KOPT-K1 (cell line): ENCODE measurements around the gene ADGRB2.
"Not testable (repeated sequence)": the region's sequence is repeated elsewhere in the genome, so short reads cannot be mapped to it uniquely, and the experiment has no call there.

Source experiments
- H3K27ac ChIP-seq: fragments of 200-600 bp; sonication (generic); 2 replicates; pipeline ENCODE4 v1.5.1; 2016; ENCODE audit warnings: antibody characterized with exemption, mild to moderate bottlenecking, low read depth, low read length; ENCODE audit not compliant: poor library complexity, severe bottlenecking
- H3K36me3 ChIP-seq: fragments of 200-600 bp; sonication (generic); 2 replicates; pipeline ENCODE4 v1.5.1; 2017; ENCODE audit warnings: antibody characterized with exemption, mild to moderate bottlenecking, low read length, moderate library complexity; ENCODE audit not compliant: insufficient read depth
- H3K9me3 ChIP-seq: fragments of 200-600 bp; sonication (generic); 2 replicates; pipeline ENCODE4 v1.5.1; 2017; ENCODE audit warnings: antibody characterized with exemption, low read length, mild to moderate bottlenecking; ENCODE audit not compliant: insufficient read depth, poor library complexity, severe bottlenecking

ADGRB2 gene

DNA sequence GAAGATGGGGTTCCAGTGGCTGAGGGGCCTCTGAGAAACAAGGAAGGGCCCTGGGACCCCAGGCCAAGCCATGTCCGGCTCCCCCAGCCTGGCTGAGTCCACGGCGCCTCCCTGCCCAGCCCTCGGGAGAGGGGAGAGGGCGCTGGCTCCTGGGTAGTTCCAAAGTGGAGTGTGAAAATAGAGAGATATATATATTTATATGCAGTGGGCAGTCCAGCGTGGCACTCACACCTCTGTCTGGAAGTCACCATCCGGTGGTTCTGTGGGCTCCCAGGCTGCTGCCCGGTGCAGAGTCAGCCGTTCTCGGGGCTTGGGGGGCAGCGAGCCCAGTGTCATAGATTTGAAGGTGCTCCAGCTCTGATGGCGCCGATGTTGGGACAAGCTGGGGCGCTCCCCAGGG, 36.9 kb downstream of the ADGRB2 start:
- H3K36me3 ChIP-seq = peaks cover 31% of the 10 kb centered on the region; the same call in 1 of the 2 replicates
- H3K9me3 ChIP-seq = no peaks in the 10 kb centered on the region
- H3K27ac ChIP-seq = no peak overlapping the region

DNA sequence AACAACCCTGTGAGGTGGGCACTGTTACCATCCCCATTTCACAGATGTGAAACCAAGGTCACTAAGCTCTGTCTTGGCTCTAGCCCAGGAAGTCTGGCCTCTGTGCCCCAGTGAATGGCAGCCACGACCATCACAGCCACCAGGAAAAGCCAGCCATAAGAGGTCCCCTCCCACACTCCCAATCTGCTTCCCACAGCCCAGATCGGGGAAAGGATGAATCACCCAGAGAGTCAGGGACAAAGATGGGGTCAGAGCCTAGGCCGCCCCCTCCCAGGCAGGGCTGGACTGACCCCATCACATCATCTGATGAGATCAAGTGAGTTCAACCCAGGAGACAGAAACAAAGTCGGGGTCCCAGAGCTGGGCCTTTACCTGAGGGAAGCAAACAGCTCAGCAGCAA, 37.4 kb downstream of the ADGRB2 start:
- H3K9me3 ChIP-seq = no peaks in the 10 kb centered on the region
- peaks cover 28% of the 10 kb centered on the region; the same call in 1 of the 2 replicates for H3K36me3 ChIP-seq
- H3K27ac ChIP-seq = no peak overlapping the region

DNA sequence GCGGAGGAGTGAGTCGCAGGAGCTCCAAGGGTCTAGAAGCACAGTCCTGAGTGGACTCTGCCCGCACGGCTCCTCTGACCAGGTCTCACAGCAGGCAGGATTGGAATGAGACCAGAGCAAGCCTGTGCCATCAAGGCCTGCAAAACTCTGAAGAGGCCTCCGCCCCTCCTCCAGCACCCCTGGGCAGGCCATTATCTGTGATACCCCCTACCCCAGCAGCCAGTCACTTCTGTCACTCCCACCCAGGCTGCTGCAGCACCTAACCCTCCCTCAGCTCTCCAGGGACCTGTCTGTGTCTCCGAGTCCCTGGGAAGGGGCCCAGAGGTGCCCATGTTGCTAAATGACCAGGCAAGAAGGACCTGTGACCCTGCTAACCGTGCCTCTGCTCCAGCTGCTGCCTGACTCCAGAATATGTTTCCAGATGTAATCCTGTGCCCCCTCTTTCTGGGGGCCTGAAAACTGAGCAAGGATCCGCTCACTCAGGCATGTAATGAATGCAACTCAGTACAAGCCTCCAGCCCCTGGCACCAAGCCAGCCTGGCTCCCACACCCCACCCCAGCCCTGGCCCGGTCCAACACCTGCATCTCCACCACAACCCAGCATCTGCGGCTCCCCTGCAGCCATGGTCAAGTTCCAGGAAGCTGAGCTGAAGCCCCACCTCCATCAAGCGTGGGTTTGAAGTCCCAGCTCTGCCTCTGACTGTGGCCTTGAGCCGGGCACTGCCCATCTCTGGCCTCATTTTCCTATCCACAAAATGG, 38.2 kb downstream of the ADGRB2 start:
- Histone ChIP-seq H3K27ac (no peak overlapping the region), H3K36me3 (peaks cover 21% of the 10 kb centered on the region; the same call in 1 of the 2 replicates), H3K9me3 (no peaks in the 10 kb centered on the region)

- Histone ChIP-seq H3K9me3 (no peaks in the 10 kb centered on the region), H3K36me3 (peaks cover 13% of the 10 kb centered on the region; the same call in 1 of the 2 replicates), H3K27ac (no peak overlapping the region)
Observed at GRCh38 chr1:31725134-31725533, 39.0 kb downstream of the ADGRB2 start.

DNA sequence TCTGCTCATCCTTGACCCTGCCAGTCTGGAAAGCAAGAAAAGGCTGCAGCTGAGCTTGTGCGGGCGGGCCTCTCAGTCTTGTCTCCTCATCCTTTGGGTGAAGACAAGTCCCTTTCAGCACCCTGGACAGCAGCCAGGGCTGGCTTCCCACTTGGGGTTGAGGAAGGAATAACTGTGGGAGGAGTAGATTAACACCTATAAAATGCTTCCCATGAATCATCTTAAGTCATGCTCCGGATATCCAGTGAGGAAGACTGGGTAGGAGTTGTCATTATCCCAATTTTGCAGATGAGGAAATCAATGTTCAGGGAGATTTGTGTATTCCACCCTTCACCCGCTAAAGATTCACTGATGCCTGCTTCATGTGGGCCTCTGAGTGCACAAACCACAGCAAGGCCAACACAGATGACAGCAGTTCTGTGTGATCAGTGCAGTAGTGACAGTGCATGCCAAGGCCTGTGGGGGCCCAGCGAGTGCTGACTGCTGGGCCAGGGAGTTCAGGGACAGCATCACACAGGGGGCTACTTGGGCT, 40.2 kb downstream of the ADGRB2 start:
- H3K9me3 ChIP-seq = no peaks in the 10 kb centered on the region
- H3K27ac ChIP-seq = no peak overlapping the region
- H3K36me3 ChIP-seq = peaks cover 12% of the 10 kb centered on the region; the same call in 1 of the 2 replicates

DNA sequence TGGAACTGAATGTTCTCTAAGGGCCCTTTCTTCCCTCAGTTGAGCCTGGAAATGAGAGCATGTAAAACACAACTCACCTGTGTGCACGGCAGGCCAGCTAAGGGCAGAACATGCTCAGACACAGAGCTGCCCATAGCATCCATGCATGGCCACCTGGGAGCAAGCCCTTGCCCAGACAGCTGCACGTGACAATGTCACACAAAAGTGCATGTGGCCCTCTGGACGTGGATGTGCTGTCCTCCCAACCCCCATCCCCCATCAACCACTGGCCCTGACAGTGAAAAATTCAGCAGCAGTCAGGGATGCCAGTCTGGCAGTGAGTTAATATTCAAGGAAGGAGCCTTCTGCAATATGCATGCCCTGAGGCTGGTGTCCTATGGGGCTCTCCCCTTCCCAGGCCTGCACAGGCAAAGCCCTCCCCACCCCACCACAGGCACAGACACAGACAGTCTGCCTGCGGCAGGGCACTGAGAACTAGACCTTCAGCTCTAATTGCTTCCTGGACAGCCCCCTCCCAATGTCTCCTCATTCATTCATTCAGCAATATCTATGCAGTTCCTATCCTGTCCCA, 45.7 kb downstream of the ADGRB2 start:
- Histone ChIP-seq H3K36me3 (no peaks in the 10 kb centered on the region), H3K9me3 (no peaks in the 10 kb centered on the region), H3K27ac (no peak overlapping the region)

GRCh38 chr1:31717341-31717740, 46.8 kb downstream of the ADGRB2 start:
- H3K27ac ChIP-seq = no peak overlapping the region
- H3K36me3 ChIP-seq = no peaks in the 10 kb centered on the region
- H3K9me3 ChIP-seq = no peaks in the 10 kb centered on the region

DNA sequence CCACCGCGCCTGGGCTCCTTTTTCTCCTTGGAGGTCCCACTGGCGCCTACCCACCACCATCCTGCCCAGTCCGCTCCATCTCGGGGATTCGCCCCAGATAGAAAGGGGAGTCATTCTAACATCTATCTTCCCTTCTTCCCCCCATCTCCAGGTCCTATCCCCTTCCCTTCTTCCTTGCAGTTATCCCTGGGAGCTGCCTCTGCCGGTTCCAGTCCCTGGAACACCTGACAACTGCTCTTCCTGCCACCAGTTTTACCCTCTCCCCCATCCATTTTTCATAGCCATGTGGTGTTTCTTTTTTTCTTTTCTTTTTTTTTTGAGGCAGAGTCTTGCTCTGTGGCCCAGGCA, 48.3 kb downstream of the ADGRB2 start:
- Histone ChIP-seq H3K9me3 (no peaks in the 10 kb centered on the region), H3K36me3 (no peaks in the 10 kb centered on the region), H3K27ac (no peak overlapping the region)

- Histone ChIP-seq H3K36me3 (no peaks in the 10 kb centered on the region), H3K27ac (no peak overlapping the region), H3K9me3 (no peaks in the 10 kb centered on the region)
Observed at GRCh38 chr1:31715087-31715872, 48.9 kb downstream of the ADGRB2 start.

DNA sequence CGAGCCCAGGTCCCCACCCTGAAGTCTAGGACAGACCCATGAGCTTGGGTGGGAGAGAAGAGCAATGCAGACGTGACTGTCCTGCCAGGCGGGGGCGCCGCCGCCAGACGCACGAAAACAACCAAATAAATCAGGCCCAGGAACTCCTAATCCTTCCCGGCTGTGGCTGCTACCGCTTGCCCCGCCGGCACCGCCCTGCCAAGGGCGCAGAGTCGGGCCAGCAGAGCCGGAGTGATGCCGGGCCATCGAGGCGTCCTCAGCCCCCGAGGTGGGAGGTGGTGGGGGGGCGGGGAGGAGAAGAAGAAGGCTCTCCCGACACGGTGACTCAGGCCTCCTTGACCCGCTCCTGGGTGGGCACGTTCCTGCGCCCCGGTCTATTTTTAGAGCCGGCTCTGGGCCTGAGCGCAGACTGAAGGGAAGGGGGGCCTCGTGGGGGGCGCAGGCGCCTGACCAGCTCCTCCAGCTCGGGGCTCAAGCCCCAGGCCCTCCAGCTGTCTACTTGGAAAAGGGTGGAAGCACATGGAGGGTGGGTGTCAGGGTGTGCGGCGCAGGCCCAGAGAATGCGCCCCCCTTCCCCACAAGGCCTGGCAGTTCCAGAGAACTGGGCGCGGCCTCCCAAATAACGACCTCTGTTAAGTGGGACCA, 49.6 kb downstream of the ADGRB2 start:
- H3K9me3 ChIP-seq = no peaks in the 10 kb centered on the region
- no peak overlapping the region for H3K27ac ChIP-seq
- H3K36me3 ChIP-seq = no peaks in the 10 kb centered on the region

DNA sequence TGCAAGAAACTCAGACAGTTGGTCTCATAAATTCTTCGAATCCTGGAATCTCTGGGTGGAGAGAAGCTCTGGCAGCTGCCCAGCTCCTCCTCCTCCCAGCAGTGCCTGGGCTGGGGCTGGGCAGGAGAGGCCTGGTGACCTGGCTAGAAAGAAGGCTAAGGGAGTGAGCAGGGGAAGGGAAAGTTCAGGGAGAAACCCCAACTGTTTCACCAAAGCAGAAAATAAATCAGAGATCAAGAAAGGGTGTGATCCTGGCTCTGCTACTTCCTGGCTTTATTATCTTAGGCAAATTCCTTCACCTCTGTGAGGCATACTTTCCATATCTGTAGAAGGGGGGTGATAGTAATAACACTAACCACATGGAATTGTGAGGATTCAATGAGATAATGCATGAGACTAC, 51.5 kb downstream of the ADGRB2 start:
- H3K36me3 ChIP-seq = no peaks in the 10 kb centered on the region
- H3K27ac ChIP-seq = no peak overlapping the region
- H3K9me3 ChIP-seq = no peaks in the 10 kb centered on the region

DNA sequence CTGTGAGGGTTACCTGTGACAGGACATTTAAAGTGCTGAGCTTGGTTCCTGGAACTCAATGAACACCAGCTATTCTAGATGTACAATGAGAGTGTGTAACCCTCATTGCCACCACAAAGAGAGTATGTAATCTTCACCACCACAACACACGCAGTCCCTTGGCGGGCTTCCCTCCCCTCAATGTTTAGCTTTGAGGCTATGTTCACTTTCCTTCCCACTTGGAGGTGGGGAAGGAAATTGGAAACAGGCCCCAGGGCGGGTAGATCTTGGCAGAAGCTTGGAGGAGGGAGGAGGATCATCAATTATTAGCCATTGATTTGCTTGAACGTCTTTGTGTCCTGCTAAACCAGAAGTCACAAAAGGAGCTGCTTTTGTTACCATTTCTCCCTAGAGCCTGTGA, 52.1 kb downstream of the ADGRB2 start:
- Histone ChIP-seq H3K27ac (no peak overlapping the region), H3K36me3 (no peaks in the 10 kb centered on the region)

DNA sequence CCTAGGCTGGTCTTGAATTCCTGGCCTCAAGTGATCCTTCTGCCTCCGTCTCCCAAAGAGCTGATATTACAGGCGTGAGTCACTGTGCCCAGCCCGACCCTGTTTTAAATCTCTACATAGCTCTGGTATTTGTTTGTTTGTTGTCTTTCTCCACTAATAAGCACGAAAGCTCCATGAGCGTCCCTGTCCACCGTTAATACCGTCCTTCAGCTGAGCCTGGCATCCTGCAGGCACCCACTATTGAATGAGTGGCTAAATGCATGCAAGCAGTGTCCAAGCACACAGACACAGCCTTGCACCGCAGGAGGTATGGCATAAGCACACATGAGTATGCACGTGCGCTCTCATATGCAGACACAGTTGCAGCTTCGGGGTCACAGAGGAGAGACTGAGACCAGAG, 55.8 kb downstream of the ADGRB2 start:
- Histone ChIP-seq H3K9me3 (no peaks in the 10 kb centered on the region), H3K27ac (no peak overlapping the region)

More for the DNA sequence above, 52.1 kb downstream of the ADGRB2 start:
- no peaks in the 10 kb centered on the region for H3K9me3 ChIP-seq

DNA sequence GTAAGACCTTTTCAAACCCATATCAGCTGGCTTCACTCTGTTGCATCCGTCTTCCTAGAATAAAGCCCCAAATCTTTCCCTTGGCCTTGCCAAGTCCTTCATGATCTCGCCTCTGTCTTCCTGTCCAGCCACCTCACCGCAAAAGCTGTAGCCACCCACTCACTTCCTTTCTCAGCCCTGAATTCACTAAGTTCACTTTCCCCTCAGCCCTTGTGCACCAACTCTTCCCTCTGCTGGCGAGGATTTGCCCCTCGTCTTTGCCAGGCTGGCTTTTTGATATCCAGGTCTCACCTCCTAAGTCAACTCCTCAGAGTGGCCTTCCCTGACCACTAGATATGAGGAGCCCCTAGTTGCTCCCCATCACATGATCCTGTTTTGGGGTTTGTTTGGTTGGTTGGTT, 56.4 kb downstream of the ADGRB2 start:
- no peaks in the 10 kb centered on the region for H3K9me3 ChIP-seq
- H3K36me3 ChIP-seq = no peaks in the 10 kb centered on the region
- H3K27ac ChIP-seq = no peak overlapping the region

More for the DNA sequence above, 55.8 kb downstream of the ADGRB2 start:
- no peaks in the 10 kb centered on the region for H3K36me3 ChIP-seq

GRCh38 chr1:31707059-31707600, 57.0 kb downstream of the ADGRB2 start:
- H3K9me3 ChIP-seq, H3K36me3 ChIP-seq, H3K27ac ChIP-seq: not testable (repeated sequence)
